ENCODE data around the gene DPM2.

Gene DPM2

GRCh38 chr9:127917603-127918002 is 20.1 kb downstream of the DPM2 start:
- DNase-seq (ENCODE audit: low read depth, low spot score): no peak
- no peak overlapping the region for H3K4me3 ChIP-seq (ENCODE audit: low read depth, low read length)
- CTCF ChIA-PET: interaction anchor here (0.7 to 2.5 kb wide), 9 partner anchors 44 to 197 kb away, joined by 3 to 13 read pairs (median 7); partner anchors contain the start of genes CDK9 and TOR2A
- POLR2A ChIA-PET: no interaction called here
- no peak for TF ChIP-seq CTCF (IDR thresholded peaks at IDR 0.05; ENCODE audit: insufficient read depth, low read length, missing control alignments)

- ChIA-PET POLR2A (interaction anchor here (1.2 kb wide), 1 partner anchor 19 kb away, joined by 5 read pairs; no protein-coding TSS in a partner anchor), CTCF (interaction anchor here (0.8 to 2.5 kb wide), 9 partner anchors 19 to 184 kb away, joined by 3 to 13 read pairs (median 7); partner anchors contain the start of genes CDK9 and TOR2A)
- TF ChIP-seq CTCF (IDR thresholded peaks at IDR 0.05; ENCODE audit: insufficient read depth, low read length, missing control alignments): no peak
- peak within 1 kb of the TSS; percentile 74 for H3K4me3 ChIP-seq (ENCODE audit: low read depth, low read length)
- DNase-seq (ENCODE audit: low read depth, low spot score): no peak
These were observed 20.7 kb downstream of the DPM2 start, which contains the start of gene ST6GALNAC4 for GRCh38 chr9:127916720-127917581. TSS of gene ST6GALNAC4 (minus strand) at chr9:127917041. CDS start at chr9:127916419, 622 bp downstream.

GRCh38 chr9:127915801-127916719 is 21.6 kb downstream of the DPM2 start:
- no peak for DNase-seq (ENCODE audit: low read depth, low spot score)
- TF ChIP-seq CTCF (IDR thresholded peaks at IDR 0.05; ENCODE audit: insufficient read depth, low read length, missing control alignments): no peak
- POLR2A ChIA-PET: interaction anchor here (0.6 to 1.2 kb wide), 2 partner anchors 18 to 88 kb away, joined by 4 to 5 read pairs; no protein-coding TSS in a partner anchor
- H3K4me3 ChIP-seq (ENCODE audit: low read depth, low read length): peak overlapping the region; percentile 74
- CTCF ChIA-PET: interaction anchor here (0.6 to 2.5 kb wide), 11 partner anchors 18 to 327 kb away, joined by 3 to 13 read pairs (median 5); partner anchors contain the start of genes CDK9 and TOR2A

GRCh38 chr9:127915325-127915752 is 22.3 kb downstream of the DPM2 start:
- H3K4me3 ChIP-seq (ENCODE audit: low read depth, low read length): no peak overlapping the region; the same call in 1 of the 2 replicates
- DNase-seq (ENCODE audit: low read depth, low spot score): no peak
- TF ChIP-seq CTCF (IDR thresholded peaks at IDR 0.05; ENCODE audit: insufficient read depth, low read length, missing control alignments): no peak
- CTCF ChIA-PET: interaction anchor here (0.6 to 1.3 kb wide), 3 partner anchors 180 to 326 kb away, joined by 3 to 4 read pairs (median 3); partner anchors contain the start of gene TOR2A
- POLR2A ChIA-PET: interaction anchor here (0.6 kb wide), 1 partner anchor 87 kb away, joined by 4 read pairs; no protein-coding TSS in a partner anchor

GRCh38 chr9:127913682-127914081 is 24.0 kb downstream of the DPM2 start:
- CTCF ChIA-PET: interaction anchor here (1.1 kb wide), 1 partner anchor 204 kb away, joined by 4 read pairs; no protein-coding TSS in a partner anchor
- POLR2A ChIA-PET: no interaction called here
- no peak for DNase-seq (ENCODE audit: low read depth, low spot score)
- TF ChIP-seq CTCF (IDR thresholded peaks at IDR 0.05; ENCODE audit: insufficient read depth, low read length, missing control alignments): no peak
- H3K4me3 ChIP-seq (ENCODE audit: low read depth, low read length): no peak overlapping the region
